HK-2 (cell line): Measurements from ENCODE around the gene TEX22.
"Not testable (repeated sequence)": the region's sequence is repeated elsewhere in the genome, so short reads cannot be mapped to it uniquely, and the experiment has no call there.

Experiments used
- DNase-seq: peaks from one replicate; pipeline ENCODE4 v3.0.0-alpha.2; 2018; ENCODE audit not compliant: unreplicated experiment

Gene TEX22, protein sequence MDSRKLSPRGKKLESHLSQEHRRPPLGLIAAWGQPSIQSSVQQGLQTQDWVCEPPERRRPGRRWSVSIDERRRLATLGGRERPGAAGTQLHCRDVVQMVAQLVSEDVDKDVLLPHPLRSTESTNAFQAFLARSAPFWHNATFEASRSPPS

DNA sequence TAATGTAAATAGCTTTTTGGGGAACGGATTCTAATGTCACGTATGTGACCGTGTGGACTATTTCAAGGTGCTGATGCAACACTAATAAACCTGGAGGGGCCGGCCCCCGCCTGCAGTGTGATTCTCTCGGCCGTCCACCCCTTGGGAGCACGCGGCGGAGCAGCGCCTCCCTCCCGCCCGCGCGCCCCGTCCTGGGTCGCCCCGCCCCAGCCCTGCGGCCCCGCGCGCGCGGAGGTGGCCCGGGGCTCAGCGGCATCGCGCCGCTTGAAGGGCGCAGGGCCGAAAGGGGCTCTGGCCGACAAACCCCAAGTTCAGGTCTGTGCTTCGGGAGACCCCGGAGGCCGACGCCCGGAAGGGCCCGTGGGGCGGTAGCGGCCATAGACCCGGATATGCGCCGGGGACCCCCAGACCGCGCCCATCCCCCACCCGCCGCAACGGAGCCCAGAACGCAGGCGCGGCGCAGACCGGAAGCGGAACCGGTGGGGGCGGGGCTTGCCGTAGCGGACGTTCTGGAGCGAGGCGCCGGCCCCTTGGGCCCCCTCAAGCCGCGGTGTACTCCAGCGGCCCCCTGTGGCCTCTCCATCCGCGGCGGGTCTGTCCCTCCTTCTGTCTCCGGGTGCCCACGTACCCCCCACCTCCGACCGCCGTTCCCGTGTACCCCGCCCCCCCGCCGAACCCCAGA, at the start of gene TEX22:
TSS of gene TEX22 (plus strand) at position 495 of the 682 bp plus-strand sequence. CDS start 803 bp downstream, outside the sequence.
- peak; percentile 91 for DNase-seq

DNA sequence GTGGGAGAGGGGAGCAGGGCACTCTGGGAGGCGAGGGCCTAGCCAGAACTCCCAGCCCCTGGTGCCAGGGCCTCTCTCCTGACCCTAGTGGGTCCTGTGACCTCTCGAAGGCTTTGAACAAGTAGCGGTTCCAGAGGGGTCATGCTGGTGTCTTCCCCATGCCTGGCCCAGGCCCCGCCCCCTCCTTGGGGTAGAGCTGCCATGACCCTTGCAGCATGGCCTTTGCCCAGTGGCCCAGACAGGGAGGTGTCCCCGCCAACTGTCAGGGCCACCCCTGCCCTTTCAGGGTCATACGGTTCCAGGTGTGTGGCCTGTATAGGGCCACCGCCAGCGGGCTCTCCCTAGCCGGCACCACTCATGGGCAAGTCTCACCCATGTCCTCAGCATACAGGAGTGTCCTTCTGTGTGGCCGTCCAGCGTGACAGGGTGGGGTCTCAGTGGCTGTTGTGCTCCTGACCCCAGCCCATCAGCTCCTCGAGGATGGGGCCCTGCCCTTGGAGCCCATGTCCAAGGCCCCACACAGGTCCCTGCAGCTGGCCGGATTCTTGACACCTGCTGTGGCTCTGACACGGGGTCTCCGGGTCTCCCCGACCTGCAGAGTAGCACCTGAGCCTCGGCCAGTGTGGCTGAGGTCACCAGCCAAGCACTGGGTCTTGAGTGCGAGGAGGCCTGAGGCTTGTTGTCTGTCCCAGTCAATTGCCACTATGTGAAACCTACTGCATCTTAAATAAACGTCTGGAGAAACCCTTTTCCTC, 49.2 kb upstream of the TEX22 start:
- DNase-seq: no peak

DNA sequence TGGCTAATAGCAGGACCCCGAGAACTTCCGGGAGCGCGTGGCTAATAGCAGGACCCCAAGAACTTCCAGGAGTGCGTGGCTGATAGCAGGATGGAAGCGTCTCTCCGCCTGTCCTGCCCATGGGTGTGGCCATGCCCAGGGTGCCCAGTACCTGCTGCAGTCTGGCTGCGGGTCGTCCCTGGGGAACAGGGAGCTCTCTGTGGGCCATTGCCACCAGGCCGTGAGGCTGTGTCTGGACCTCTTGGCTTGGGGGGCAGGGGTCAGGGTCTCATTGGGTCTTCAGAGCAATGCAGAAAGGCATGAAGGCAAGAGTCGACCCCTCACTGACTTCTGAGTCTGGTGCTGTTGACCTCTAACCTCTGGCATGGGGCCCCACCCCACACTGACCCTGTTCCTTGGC, 48.3 kb upstream of the TEX22 start:
- DNase-seq: no peak

DNA sequence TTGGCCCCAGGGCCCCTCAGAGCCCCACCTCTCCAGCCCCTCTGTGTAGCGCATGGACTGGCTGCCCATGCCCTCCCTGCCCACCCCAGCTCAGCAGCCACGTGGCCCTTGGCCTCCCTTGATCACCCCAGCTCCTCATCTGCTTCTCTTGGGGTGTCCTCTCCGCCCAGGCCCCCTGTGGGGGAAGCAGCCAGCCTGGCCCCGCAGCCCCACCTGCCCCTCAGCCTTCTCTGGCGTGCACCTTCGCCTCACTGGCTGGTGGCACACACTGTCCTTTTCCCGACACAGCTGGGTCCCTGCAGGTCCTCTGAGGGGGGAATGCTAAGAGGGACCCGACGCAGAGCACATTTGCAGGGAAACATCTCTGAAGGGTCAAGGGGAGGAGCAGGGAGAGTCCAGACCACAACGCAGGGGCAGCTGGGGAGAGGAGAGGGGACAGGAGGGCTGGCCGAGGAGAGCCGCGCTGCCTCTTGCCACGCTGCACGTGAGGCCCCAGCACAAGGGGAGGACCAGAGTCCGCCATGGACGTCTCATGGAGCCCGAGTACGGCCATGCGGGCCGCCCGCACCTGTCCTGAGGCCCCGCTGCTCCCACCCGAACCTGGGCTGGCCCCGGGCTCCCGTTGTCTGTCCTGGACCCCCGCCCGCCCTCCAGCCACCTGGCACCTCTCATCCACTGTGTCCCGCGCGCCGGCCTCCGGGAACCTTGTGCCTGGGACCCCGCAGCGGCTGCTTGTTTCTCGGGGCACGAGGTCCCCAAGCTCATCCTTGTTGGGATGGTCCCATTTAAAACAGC, 47.7 kb upstream of the TEX22 start:
- DNase-seq: no peak

DNA sequence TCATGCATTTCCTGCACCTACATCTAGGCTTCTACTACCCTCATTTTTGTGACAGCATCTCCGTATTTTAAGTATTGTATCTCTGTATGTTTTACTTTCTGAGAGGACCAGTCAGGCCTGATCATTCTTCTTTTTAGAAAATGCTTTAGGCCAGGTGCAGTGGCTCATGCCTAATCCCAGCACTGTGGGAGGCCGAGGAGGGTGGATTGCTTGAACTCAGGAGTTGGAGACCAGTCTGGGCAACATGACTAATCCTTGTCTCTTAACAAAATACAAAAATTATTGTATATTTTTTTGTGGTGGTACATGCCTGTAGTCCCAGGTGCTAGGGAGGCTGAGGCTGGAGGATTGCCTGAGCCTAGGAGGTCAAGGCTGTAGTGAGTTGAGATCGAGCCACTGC, 46.9 kb upstream of the TEX22 start:
- DNase-seq: no peak

DNA sequence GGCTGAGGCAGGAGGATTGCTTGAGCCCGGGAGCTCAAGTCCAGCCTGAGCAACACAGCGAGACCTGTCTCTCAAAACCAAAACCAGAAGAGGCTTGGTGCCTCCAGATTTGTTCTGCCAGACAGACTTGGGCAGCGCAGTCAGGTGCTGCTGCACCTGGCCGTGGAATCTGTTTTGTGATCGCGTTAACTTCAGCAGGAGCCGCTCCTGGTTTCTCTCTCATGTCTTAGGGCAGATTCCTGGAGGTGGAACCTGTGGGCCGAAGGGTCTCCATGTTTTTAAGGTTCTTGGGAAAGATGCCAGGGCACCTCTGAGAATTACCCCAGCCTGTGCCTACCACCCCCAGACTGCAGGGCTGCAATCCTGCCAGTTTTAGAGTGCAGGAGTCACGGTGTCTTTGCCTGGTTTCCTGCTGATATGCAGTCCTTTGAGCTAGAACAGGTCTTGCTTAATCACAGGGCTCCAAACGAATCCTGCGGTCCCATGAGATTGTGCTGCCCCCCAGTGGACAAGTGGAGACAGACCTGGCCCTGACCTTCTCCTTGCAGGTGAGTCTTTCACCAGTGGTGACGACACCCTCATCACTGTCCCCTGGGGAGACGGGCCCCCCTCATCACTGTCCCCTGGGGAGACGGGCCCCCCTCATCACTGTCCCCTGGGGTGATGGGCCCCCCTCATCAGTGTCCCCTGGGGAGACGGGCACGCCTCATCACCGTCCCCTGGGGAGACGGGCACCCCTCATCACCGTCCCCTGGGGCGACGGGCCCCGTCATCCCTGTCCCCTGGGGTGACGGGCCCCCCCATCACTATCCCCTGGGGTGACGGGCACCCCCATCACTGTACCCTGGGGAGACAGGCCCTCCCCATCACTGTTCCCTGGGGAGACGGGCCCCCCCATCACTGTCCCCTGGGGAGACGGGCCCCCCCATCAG, 46.2 kb upstream of the TEX22 start:
- DNase-seq: peak; percentile 89

DNA sequence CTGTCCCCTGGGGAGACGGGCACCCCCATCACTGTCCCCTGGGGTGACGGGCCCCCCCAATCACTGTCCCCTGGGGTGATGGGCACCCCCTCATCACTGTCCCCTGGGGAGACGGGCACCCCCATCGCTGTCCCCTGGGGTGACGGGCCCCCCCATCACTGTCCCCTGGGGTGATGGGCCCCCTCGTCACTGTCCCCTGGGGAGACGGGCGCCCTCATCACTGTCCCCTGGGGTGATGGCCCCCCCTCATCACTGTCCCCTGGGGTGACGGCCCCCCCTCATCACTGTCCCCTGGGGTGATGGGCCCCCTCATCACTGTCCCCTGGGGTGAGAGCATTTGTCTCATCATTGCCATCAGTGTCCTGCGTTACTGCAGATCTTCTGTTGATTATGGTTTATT, 45.2 kb upstream of the TEX22 start:
- no peak for DNase-seq

DNA sequence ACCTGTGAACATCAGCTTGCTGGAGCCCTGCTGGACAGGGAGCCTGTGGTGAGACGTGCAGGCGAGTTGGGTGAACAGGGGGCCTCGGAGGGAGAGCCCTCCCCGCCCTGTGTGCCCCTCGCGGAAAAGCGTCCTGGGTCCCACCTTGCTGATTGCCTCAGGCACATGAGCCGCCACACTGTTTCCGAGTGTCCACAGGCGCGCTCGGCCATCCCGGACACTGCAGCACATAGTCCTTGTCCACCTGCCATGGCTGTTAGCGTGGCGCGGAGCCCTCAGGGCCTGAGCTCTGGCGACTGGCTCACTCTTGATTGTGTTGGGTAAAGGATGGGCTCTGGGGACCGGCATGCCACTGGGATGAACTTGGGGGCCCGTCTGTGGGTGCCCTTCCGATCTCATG, 43.8 kb upstream of the TEX22 start:
- DNase-seq: no peak

DNA sequence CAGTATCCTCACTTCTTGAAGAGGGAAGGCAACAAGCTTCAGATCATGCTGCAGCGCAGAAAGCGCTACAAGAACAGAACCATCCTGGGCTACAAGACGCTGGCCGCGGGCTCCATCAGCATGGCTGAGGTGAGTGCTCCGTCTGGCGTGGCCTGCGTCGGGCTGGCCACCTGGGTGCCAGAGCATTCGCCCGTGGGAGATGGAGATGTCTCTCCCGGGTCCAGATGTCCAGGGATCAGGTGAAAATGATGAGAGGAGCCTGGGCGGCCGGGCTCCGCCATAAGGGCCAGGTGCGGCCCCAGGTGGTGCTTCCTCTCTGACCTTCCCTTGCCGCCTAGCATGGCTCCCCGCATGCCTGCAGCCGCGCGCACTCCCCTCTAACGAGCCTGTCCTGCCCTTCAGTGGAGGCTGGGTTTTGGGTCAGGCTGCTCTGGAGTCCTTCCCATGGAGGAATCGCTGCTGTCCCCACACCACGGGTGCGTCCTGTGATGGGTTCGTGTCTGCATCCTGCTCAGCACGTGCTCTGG, 43.2 kb upstream of the TEX22 start:
- DNase-seq: no peak

DNA sequence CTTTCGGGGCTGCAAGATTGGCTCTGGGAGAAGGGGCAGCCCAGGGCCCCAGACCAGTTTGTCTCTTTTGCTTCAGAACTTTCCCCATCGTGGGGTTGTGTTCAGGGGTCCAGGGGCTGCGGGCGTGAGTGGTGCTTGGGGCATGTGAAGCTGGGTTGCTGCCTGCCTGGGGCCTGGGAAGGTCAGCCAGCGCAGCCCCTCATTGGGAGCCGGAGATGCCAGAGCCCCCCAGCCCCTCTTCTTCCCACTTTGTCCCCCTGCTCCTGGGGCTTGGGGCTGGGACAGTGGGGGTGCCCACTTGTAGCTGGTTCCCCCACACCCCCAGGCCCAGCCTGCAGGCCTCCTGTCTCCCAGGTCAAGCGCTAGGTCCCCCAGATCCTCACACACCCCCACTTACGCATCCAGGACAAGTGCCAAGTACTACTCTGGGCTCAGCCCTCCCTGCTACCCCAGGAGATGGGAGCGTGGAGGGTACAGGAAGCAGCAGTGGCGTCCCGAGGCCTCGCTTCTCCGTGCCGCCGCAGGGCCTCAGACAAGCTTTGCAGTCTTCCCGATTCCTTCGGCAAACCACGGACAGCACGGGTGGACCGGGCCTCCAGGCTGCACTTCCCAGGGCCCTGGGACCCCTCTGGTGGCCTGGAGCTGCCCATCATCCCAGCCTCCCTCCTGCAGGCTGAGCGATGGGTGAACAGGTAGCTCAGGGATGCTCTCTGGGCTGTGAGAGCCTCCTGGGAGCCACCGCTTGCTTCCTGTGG, 42.3 kb upstream of the TEX22 start:
- no peak for DNase-seq

DNA sequence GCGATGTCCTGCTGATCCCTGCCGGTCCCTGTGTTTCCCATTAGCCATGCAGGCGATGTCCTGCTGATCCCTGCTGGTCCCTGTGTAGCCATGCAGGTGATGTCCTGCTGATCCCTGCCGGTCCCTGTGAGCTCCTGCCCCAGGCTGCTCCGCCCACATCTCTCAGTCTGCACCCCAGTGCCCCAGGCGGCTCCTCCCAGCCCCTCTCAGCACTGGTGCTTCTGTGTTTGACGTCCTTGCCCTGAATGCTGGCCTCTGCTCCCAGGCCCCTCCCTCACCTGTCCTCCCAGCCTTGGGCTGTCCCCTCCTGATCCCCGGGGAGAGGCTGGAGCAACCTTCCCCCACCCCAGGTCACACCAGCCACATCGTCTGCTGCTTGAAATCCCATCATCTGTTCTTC, 41.4 kb upstream of the TEX22 start:
- no peak for DNase-seq

DNA sequence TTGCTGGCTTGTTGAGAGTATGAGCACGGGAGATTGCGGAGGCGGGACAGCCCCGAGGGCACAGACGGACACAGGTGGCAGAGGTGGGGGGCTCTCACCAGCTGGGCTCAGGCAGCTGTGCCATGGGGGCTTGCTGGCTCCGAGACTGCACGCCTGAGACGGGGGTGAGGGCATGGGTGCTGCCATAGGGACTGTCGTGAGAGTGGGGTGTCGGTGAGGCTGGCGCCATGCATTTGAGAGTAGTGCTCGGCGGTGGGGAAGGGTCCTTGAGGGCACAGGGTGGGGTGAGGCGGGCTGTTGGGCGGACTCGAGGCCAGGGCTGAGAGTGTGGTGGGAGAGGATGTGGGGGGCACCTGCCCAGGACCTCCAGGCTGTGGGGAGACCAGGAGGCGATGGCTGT, 40.7 kb upstream of the TEX22 start:
- DNase-seq: no peak

DNA sequence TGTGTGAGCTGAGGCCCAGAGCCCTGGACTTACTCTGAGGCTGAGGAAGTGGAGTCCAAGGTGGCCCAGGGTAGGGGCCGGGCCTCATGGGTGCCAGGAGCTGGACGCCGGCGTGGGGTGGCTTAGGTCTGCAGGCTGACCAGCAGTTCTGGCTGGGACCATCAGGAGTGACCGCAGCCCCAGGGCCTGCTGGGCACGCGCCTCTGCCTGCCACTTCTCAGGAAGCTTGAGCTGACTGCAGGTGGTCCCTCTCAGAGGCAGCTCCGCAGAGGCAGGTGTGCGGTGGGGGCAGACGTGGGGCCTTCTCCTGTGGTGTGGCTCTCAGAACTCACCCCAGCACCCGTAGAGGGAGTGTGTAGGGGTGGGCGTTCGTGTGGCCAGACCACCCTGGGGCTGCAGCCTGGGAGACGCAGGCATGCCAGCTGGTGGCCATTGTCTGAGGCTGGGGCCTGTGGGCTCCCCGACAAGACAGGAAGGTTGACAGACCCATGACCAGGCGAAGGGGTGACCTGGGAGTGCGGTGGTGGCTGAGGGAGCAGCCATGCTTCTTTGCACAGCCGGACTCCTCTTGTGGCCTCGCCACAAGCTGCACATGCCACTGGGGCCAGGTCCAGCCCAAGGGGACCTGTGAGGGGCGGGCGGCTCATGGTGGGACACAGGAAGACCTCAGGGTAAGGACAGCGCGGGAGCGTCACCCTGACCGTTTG, 40.0 kb upstream of the TEX22 start:
- no peak for DNase-seq

DNA sequence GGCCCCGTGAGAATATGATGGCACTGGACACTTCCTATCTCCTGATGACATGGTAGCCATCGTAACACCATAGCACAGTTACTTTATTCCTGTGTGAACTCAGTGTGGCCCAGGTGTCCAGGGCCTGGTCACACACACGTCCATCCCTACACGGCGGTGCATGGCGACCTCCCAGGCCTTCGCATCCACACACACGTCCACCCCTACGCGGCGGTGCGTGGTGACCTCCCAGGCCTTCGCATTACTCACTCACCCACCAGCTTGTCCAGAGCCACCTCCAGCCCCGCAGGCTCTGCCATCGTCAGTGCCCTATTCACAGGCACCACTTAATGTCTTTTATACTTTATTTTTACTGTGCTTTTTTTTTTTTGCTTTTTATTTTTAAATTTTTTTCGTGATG, 39.4 kb upstream of the TEX22 start:
- DNase-seq: no peak

DNA sequence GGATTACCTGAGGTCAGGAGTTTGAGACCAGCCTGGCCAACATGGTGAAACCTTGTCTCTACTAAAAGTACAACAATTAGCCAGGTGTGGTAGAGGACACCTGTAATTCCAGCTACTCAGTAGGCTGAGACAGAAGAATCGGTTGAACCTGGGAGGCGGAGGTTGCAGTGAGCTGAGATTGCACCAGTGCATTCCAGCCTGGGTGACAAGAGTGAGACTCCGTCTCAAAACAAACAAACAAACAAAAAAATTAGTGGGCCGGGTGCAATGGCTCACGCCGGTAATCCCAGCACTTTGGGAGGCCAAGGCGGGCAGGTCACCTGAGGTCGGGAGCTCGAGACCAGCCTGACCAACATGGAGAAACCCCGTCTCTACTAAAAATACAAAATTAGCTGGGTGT, 36.9 kb upstream of the TEX22 start:
- not testable (repeated sequence) for DNase-seq

DNA sequence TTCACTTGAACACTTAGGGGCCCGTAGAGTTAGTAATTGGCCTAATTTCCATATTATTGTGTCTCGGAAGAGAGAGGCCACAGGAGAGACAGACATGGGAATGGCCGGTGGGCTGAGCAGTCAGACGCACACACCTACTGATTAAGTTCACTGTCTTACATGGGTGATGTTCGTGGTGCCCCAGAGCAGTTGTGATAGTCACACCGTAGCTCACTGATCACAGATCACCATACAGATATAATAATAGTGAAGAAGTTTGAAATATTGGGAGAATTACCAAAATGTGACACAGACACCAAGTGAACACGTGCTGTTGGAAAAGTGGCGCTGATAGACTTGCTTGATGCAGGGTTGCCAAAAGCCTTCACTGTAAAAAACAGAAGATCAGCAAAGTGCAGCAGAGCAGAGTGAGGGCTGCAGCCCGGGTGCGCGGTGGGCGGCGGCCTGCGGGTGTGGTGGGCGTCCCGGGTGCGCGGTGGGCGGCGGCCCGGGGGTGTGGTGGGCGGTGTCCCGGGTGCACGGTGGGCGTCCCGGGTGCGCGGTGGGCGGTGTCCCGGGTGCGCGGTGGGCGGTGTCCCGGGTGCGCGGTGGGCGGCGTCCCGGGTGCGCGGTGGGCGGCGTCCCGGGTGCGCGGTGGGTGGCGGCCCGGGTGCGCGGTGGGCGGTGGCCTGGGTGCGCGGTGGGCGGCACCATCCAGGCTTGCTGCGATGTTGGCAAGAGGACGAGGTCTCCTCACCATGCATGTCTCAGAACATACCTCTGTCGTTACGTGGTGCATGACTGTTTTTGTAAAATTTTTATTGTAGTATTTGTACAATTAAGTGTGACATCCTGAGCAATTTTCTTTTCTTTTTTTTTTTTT, 34.3 kb upstream of the TEX22 start:
- DNase-seq: no peak

DNA sequence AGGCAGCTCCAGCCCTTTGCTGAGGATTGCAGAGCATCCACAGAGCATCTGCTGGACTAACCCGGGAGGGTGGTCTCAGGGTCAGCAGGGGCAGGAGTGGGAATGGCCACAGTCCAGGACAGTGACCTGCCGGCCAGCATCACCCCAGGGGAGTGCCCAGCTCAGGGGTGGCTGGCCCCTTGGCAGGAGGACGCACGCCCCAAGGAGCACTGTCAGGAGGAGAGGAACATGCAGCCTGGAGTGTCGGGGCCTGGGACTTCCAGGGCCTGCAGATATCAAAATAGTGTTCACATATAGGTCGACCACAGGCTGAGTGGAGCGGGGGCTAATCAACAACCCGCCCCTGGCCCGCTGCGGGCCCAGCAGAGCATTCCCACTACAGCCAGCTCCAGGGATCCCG, 33.2 kb upstream of the TEX22 start:
- DNase-seq: no peak

DNA sequence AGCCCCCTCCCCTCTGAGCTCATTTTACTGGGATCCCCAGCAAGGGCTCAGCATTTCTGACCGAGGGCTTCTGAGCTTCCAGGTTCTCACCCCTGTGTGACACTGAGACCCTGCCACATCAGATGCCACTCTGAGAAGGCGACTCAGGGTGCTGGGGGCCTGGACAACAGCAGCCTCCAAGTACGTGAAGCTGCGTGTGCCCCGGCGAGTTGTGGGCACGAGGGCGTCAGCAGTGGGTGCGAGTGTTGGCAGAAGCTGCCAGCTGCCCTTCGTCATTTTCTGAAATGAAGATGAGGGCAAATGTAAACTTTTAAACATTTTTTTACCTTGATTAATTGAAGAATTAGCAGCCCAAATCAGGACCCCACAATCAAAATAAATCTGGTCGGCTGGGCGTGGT, 32.7 kb upstream of the TEX22 start:
- no peak for DNase-seq
